ENCODE measurements around the gene CLDND2.

CLDND2 gene

DNA sequence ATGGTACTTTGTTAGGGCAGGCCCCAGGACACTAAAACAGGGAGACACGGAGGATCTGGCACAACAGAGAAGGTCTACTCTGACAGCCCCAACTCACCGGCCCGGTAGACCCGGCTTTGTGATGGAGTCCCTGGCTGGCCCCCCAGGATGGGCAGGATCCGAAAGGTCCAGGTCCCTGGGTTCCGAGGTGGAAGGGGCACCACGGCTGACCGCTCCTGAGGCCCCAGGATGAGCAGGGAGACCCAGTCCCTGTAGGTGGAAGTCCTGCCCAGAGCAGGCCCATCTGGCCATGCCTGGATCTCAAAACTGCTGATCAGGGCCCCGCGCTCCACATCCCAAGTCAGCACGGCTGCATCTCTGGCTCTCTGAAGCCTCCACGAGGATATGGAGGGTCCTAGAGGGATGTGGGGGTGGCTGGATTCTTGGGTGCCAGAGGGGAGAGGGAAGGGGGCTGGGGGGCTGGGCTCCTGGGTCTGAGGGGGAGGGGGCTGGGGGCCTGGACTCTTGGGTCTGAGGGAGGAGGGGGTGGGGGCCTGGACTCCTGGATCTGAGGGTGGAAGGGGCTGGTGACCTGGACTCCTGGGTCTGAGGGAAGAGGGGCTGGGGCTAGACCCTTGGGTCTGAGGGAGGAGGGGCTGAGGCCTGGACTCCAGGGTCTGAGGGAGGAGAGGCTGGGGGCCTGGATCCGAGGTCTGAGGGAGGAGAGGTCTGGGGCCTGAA lies 31.5 kb downstream of the CLDND2 start:
- no peaks in the 10 kb centered on the region for H4K20me1 ChIP-seq (ENCODE audit: low read depth, low read length)
- H3K9ac ChIP-seq (ENCODE audit: low read length), result no peak overlapping the region
- no peak overlapping the region for H3K27ac ChIP-seq (ENCODE audit: low read depth, low read length)
- no peak overlapping the region for H2AFZ ChIP-seq (ENCODE audit: low read depth, low read length, severe bottlenecking)
- no peaks in the 10 kb centered on the region for H3K79me2 ChIP-seq (ENCODE audit: insufficient read depth, low read length)
- no peaks in the 10 kb centered on the region for H3F3A ChIP-seq (ENCODE audit: insufficient read depth)
- no peaks in the 10 kb centered on the region for H3K9me3 ChIP-seq (ENCODE audit: insufficient read depth, low read length)
- TF ChIP-seq CTCF (IDR thresholded peaks at IDR 0.05; ENCODE audit: insufficient read depth, low read length, poor library complexity, severe bottlenecking), result no peak
- TF ChIP-seq EZH2phosphoT487 (conservative IDR thresholded peaks at IDR 0.05; ENCODE audit: low read length), result no peak
- H3K4me3 ChIP-seq (ENCODE audit: insufficient read depth, low read length, poor library complexity, severe bottlenecking), result no peak overlapping the region
- no peak overlapping the region for H3K4me2 ChIP-seq (ENCODE audit: low read depth, low read length, poor library complexity, severe bottlenecking)
- H3K36me3 ChIP-seq (ENCODE audit: low read length), result no peaks in the 10 kb centered on the region
- no peaks in the 10 kb centered on the region for H3K9me2 ChIP-seq (replicated peaks; ENCODE audit: insufficient read depth, low read length)
- no peaks in the 10 kb centered on the region for H3K27me3 ChIP-seq (ENCODE audit: low read length)

- Histone ChIP-seq H3K36me3 (ENCODE audit: low read length) (no peaks in the 10 kb centered on the region), H2AFZ (ENCODE audit: low read depth, low read length, severe bottlenecking) (no peak overlapping the region), H3K9me3 (ENCODE audit: insufficient read depth, low read length) (no peaks in the 10 kb centered on the region), H4K20me1 (ENCODE audit: low read depth, low read length) (no peaks in the 10 kb centered on the region), H3K27ac (ENCODE audit: low read depth, low read length) (no peak overlapping the region), H3K9me2 (replicated peaks; ENCODE audit: insufficient read depth, low read length) (no peaks in the 10 kb centered on the region), H3F3A (ENCODE audit: insufficient read depth) (no peaks in the 10 kb centered on the region), H3K9ac (ENCODE audit: low read length) (no peak overlapping the region), H3K27me3 (ENCODE audit: low read length) (no peaks in the 10 kb centered on the region), H3K4me2 (ENCODE audit: low read depth, low read length, poor library complexity, severe bottlenecking) (no peak overlapping the region), H3K79me2 (ENCODE audit: insufficient read depth, low read length) (no peaks in the 10 kb centered on the region), H3K4me3 (ENCODE audit: insufficient read depth, low read length, poor library complexity, severe bottlenecking) (no peak overlapping the region)
- TF ChIP-seq EZH2phosphoT487 (conservative IDR thresholded peaks at IDR 0.05; ENCODE audit: low read length), result no peak
- TF ChIP-seq CTCF (IDR thresholded peaks at IDR 0.05; ENCODE audit: insufficient read depth, low read length, poor library complexity, severe bottlenecking), result no peak
Measured at GRCh38 chr19:51333836-51334460, 34.9 kb downstream of the CLDND2 start.

DNA sequence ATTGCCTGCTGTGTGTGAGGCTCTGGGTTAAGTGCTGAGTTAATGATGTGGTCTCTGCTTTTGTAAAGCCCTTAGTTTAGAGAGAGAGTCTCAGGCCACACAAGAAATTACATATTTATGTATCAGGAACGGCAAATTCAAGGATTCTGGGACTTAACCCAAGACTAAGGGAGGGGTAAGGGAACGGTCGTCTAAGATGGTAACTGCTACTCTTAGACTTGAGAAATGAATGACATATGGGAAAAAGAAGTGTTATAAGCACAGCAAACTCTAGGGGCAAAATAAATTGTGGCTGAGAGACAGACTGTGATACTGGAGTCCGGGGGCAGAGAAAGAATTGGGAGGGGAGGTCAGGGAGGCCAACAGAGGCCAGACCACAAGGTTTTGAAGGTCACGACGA lies 37.1 kb downstream of the CLDND2 start:
- H3K4me3 ChIP-seq (ENCODE audit: insufficient read depth, low read length, poor library complexity, severe bottlenecking), result no peak overlapping the region
- TF ChIP-seq CTCF (IDR thresholded peaks at IDR 0.05; ENCODE audit: insufficient read depth, low read length, poor library complexity, severe bottlenecking) (no peak), EZH2phosphoT487 (conservative IDR thresholded peaks at IDR 0.05; ENCODE audit: low read length) (no peak)

More for the DNA sequence above, 37.1 kb downstream of the CLDND2 start:
- no peaks in the 10 kb centered on the region for H3K9me3 ChIP-seq (ENCODE audit: insufficient read depth, low read length)
- H2AFZ ChIP-seq (ENCODE audit: low read depth, low read length, severe bottlenecking), result no peak overlapping the region
- H3K4me2 ChIP-seq (ENCODE audit: low read depth, low read length, poor library complexity, severe bottlenecking), result no peak overlapping the region
- no peaks in the 10 kb centered on the region for H4K20me1 ChIP-seq (ENCODE audit: low read depth, low read length)
- H3K36me3 ChIP-seq (ENCODE audit: low read length), result no peaks in the 10 kb centered on the region
- no peaks in the 10 kb centered on the region for H3F3A ChIP-seq (ENCODE audit: insufficient read depth)
- no peak overlapping the region for H3K27ac ChIP-seq (ENCODE audit: low read depth, low read length)
- no peak overlapping the region for H3K9ac ChIP-seq (ENCODE audit: low read length)
- H3K9me2 ChIP-seq (replicated peaks; ENCODE audit: insufficient read depth, low read length), result no peaks in the 10 kb centered on the region
- no peaks in the 10 kb centered on the region for H3K27me3 ChIP-seq (ENCODE audit: low read length)
- H3K79me2 ChIP-seq (ENCODE audit: insufficient read depth, low read length), result no peaks in the 10 kb centered on the region
